ENCODE data around the gene IL19.

The IL19 gene

GRCh38 chr1:206736878-206737728, 33.5 kb upstream of the IL19 start:
- peak overlapping the region; percentile 43 to 51 for H3K4me3 Mint-ChIP-seq

GRCh38 chr1:206737729-206738201, 32.8 kb upstream of the IL19 start:
- peak in 1 of 2 donors; percentile 59 for DNase-seq
- Mint-ChIP-seq H3K4me1 (peaks cover 87% of the 10 kb centered on the region), H3K27me3 (no peaks in the 10 kb centered on the region), H3K27ac (peak overlapping the region in 1 of 2 donors; percentile 74), H3K9me3 (no peaks in the 10 kb centered on the region), H3K4me3 (peak overlapping the region; percentile 43 to 51)
- peak; percentile 62 for ATAC-seq

More at GRCh38 chr1:206736878-206737728, 33.5 kb upstream of the IL19 start:
- no peaks in the 10 kb centered on the region for H3K9me3 Mint-ChIP-seq
- H3K27ac Mint-ChIP-seq, result peak overlapping the region in 1 of 2 donors; percentile 67
- H3K27me3 Mint-ChIP-seq, result no peaks in the 10 kb centered on the region
- no peak for DNase-seq
- peak; percentile 7 for ATAC-seq
- H3K4me1 Mint-ChIP-seq, result peaks cover 81% of the 10 kb centered on the region

- Mint-ChIP-seq H3K27ac (peak overlapping the region; percentile 85 to 92), H3K27me3 (no peaks in the 10 kb centered on the region), H3K4me1 (peaks cover 95% of the 10 kb centered on the region), H3K4me3 (peak overlapping the region; percentile 41 to 61), H3K9me3 (no peaks in the 10 kb centered on the region)
- DNase-seq, result no peak
- no peak for ATAC-seq
Measured at GRCh38 chr1:206738370-206739366, 31.9 kb upstream of the IL19 start.

GRCh38 chr1:206739411-206740076, 31.0 kb upstream of the IL19 start:
- Mint-ChIP-seq H3K9me3 (no peaks in the 10 kb centered on the region), H3K4me3 (peak overlapping the region; percentile 41 to 61), H3K4me1 (peaks cover 95% of the 10 kb centered on the region), H3K27ac (peak overlapping the region; percentile 77 to 92), H3K27me3 (no peaks in the 10 kb centered on the region)
- peak; percentile 87 for ATAC-seq
- peak; percentile 58 to 61 for DNase-seq

GRCh38 chr1:206741142-206741701, 29.4 kb upstream of the IL19 start:
- Mint-ChIP-seq H3K27ac (no peak overlapping the region), H3K4me1 (peaks cover 88% of the 10 kb centered on the region)
- ATAC-seq, result no peak

GRCh38 chr1:206742719-206743383, 27.7 kb upstream of the IL19 start:
- Mint-ChIP-seq H3K4me3 (peak overlapping the region; percentile 3 to 32), H3K27ac (peak overlapping the region in 1 of 2 donors; percentile 55), H3K4me1 (peaks cover 72% of the 10 kb centered on the region), H3K27me3 (no peaks in the 10 kb centered on the region), H3K9me3 (peaks cover 0 to 9% of the 10 kb centered on the region in 2 donors)
- DNase-seq, result peak; percentile 52 to 55
- ATAC-seq, result peak; percentile 57

More at GRCh38 chr1:206741142-206741701, 29.4 kb upstream of the IL19 start:
- Mint-ChIP-seq H3K4me3 (no peak overlapping the region), H3K9me3 (no peaks in the 10 kb centered on the region), H3K27me3 (no peaks in the 10 kb centered on the region)
- no peak for DNase-seq

- H3K4me3 Mint-ChIP-seq, result peak overlapping the region; percentile 10 to 11
- peak; percentile 47 for ATAC-seq
Measured at GRCh38 chr1:206744683-206745082, 25.9 kb upstream of the IL19 start.

GRCh38 chr1:206745301-206745700, 25.3 kb upstream of the IL19 start:
- DNase-seq (no peak), ATAC-seq (no peak)
- H3K27ac Mint-ChIP-seq, result peak overlapping the region in 1 of 2 donors; percentile 49
- no peak overlapping the region for H3K4me3 Mint-ChIP-seq
- H3K27me3 Mint-ChIP-seq, result peaks cover 8% of the 10 kb centered on the region
- peaks cover 58% of the 10 kb centered on the region for H3K4me1 Mint-ChIP-seq
- peaks cover 0 to 9% of the 10 kb centered on the region in 2 donors for H3K9me3 Mint-ChIP-seq

More at GRCh38 chr1:206744683-206745082, 25.9 kb upstream of the IL19 start:
- Mint-ChIP-seq H3K4me1 (peaks cover 63% of the 10 kb centered on the region), H3K9me3 (peaks cover 0 to 9% of the 10 kb centered on the region in 2 donors), H3K27me3 (peaks cover 6% of the 10 kb centered on the region), H3K27ac (peak overlapping the region in 1 of 2 donors; percentile 49)
- DNase-seq, result no peak

- Mint-ChIP-seq H3K9me3 (peaks cover 0 to 9% of the 10 kb centered on the region in 2 donors), H3K4me3 (no peak overlapping the region), H3K27ac (no peak overlapping the region), H3K27me3 (peaks cover 8% of the 10 kb centered on the region), H3K4me1 (peaks cover 34% of the 10 kb centered on the region)
- DNase-seq (no peak), ATAC-seq (no peak)
Measured at GRCh38 chr1:206748348-206749030, 22.1 kb upstream of the IL19 start.

GRCh38 chr1:206751891-206752290, 18.7 kb upstream of the IL19 start:
- H3K27me3 Mint-ChIP-seq, result peaks cover 8% of the 10 kb centered on the region
- no peak overlapping the region for H3K4me3 Mint-ChIP-seq
- ATAC-seq (no peak), DNase-seq (no peak)
- H3K4me1 Mint-ChIP-seq, result peaks cover 32% of the 10 kb centered on the region
- no peak overlapping the region for H3K27ac Mint-ChIP-seq
- H3K9me3 Mint-ChIP-seq, result peaks cover 5 to 11% of the 10 kb centered on the region in 2 donors

- peaks cover 8% of the 10 kb centered on the region for H3K27me3 Mint-ChIP-seq
- peaks cover 5 to 6% of the 10 kb centered on the region in 2 donors for H3K9me3 Mint-ChIP-seq
- H3K4me1 Mint-ChIP-seq, result peaks cover 32% of the 10 kb centered on the region
- peak overlapping the region in 1 of 2 donors; percentile 60 for H3K27ac Mint-ChIP-seq
- ATAC-seq (no peak), DNase-seq (no peak)
- H3K4me3 Mint-ChIP-seq, result no peak overlapping the region
Measured at GRCh38 chr1:206752481-206752880, 18.1 kb upstream of the IL19 start.

- Mint-ChIP-seq H3K27ac (no peak overlapping the region), H3K9me3 (peaks cover 5 to 6% of the 10 kb centered on the region in 2 donors), H3K4me3 (no peak overlapping the region), H3K27me3 (peaks cover 8% of the 10 kb centered on the region), H3K4me1 (peaks cover 29% of the 10 kb centered on the region)
- ATAC-seq (no peak), DNase-seq (no peak)
Measured at GRCh38 chr1:206753141-206753540, 17.4 kb upstream of the IL19 start.

- Mint-ChIP-seq H3K4me1 (peaks cover 22% of the 10 kb centered on the region), H3K4me3 (no peak overlapping the region), H3K27ac (no peak overlapping the region), H3K27me3 (peaks cover 8% of the 10 kb centered on the region), H3K9me3 (peaks cover 5 to 6% of the 10 kb centered on the region in 2 donors)
- DNase-seq, result no peak
- ATAC-seq, result no peak
Measured at GRCh38 chr1:206754011-206754410, 16.6 kb upstream of the IL19 start.
